CMK (cell line): Measurements from ENCODE around the gene TBX2.

Experiments used
- DNase-seq: peaks from one replicate; pipeline ENCODE4 v3.0.0-alpha.2; 2010; ENCODE audit warnings: low read depth

Gene TBX2

GRCh38 chr17:61402073-61402541 lies 2.5 kb downstream of the TBX2 start:
- DNase-seq, result no peak

- no peak for DNase-seq
Observed at GRCh38 chr17:61402978-61403800, 3.5 kb downstream of the TBX2 start.

- DNase-seq, result no peak
Observed at GRCh38 chr17:61403801-61404662, 4.4 kb downstream of the TBX2 start.

DNA sequence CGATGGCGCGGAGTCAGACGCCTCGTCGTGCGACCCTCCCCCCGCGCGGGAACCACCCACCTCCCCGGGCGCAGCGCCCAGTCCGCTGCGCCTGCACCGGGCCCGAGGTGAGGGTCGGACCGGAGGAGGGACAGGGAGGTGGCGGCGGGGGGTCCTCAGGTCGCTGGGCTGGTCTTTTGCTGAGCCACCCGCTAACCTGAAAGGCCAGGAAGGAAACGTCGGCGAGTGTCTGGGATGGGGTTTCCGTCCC lies 4.9 kb downstream of the TBX2 start:
- DNase-seq, result no peak

DNA sequence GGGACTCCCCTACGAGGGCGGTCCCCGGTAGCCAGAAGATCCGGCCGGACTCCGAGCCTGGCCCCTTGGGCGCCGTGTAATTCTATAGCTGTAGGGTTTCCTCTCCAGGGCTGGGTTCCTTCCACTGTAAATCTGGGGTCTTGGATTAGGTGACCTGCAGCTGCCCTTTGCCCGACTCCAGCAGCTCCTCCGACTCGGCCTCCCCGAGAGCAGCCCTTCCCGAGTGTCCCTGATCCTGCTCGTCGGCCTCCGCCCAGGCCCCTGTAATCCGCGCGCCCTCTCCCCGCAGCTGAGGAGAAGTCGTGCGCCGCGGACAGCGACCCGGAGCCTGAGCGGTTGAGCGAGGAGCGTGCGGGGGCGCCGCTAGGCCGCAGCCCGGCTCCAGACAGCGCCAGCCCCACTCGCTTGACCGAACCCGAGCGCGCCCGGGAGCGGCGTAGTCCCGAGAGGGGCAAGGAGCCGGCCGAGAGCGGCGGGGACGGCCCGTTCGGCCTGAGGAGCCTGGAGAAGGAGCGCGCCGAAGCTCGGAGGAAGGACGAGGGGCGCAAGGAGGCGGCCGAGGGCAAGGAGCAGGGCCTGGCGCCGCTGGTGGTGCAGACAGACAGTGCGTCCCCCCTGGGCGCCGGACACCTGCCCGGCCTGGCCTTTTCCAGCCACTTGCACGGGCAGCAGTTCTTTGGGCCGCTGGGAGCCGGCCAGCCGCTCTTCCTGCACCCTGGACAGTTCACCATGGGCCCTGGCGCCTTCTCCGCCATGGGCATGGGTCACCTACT lies 5.5 kb downstream of the TBX2 start:
- DNase-seq, result no peak

- DNase-seq, result no peak
Observed at GRCh38 chr17:61405686-61406536, 6.3 kb downstream of the TBX2 start.

DNA sequence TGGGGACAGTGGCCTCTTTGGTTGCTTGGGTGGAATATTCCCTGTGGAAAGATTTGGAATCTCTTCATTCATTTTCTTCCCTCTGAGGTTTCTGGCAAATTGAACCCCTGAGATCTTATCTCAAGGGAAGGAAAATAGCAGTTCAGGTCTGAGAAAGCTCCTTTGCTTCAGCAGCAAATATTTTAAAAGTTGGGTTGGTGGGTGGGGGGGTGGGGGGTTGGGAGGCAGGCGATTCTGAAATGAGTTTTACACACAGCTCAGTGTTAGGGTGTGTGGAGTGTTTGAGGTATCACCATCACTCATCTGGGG lies 6.8 kb downstream of the TBX2 start:
- no peak for DNase-seq

DNA sequence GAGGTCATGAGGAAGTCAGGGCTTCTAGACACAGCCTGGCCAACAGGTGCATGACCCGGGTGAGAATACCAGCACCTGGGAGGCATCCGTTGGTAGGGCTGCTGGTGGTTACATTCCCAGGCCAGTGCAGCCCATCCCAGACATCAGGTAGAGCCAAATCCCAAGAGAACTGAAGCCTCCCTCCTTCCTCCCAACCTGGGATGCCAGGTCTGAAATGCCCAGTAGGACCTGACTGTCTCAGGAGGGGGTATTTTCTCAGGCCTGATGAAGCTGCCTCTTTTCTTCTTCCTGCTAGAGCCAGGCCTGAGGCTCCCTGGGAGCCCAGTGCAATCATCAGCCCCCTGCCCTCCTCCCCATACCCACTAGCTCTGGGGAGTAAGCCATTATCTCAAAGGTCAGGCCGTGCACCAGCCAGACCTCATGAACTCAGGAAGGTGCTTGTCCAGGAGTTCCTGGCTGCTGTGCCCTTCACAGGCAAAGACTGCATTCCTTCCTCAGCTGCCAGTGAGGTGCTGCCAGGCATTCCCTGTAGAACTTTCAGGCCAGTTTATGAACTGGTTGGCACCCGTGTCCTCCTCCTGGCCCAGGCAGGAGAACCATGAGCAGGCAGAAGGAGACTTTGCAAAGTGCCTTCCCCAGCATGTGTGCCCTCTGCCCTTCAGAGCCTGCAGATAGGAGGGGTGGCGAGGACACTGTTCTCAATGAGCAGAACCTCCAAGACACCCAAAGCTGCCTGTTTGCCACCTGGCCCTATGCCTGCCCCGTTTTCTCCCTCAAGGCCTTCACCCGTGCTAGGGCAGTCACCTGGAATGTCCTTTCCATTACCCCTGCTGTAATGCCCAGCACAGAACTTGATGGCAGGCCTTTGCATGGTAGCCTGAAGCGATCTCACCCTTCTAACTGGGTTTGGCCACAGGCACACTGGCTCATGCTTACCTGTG lies 7.6 kb downstream of the TBX2 start:
- DNase-seq, result no peak

GRCh38 chr17:61408151-61409041 lies 8.8 kb downstream of the TBX2 start:
- no peak for DNase-seq

DNA sequence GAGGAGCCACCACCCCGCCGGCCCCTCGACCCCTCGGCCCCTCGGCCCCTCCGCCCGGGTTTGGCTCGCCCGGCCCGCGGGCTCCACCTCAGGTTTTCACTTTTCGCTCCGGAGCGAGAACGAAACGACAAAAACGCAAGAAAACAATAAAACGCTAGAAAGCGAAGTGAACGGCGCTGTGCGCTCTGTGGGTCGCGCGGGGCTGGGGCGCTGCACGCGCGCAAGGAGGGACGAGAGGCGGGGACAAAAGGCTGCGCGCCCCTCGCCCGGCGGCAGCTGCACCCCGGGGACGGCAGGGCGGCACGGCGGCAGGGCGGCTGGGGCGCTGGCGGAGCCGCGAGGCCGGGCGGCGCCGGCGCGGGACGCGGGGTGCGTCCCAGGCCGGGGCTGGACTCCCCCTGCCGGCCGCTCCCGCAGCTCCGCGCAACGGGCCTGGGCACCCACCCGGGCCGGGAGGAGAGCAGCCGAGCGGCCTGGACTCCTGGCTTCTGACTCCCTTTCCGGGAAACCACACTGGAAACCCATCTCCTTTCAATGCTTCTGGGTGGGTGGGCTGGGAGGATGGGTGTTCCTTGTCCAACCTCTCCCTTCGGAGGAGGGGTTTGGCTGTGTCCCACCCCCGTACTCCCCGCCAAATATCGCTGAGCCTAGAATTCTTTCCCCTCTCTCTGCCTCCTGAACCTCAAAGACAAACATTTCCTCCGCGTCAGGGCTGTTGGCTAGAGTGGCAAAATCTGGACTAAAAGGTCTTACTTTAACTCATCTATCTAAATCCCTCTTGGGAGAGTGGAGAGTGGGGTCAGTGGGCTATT lies 9.9 kb downstream of the TBX2 start:
- DNase-seq, result no peak

- no peak for DNase-seq
Observed at GRCh38 chr17:61410141-61411010, 10.7 kb downstream of the TBX2 start.

DNA sequence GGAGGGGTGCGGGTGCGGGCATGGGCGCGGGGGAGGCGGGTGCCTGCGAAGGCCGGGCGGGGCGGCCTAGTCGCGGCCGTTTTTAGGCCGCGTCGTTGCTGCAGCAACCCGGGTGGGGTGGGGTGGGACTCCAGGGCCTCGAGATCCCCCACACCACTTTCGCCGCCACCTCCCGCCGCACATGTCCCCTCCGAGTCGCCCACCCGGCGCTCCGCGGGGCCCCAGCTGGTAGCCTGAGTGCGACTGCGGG lies 11.3 kb downstream of the TBX2 start:
- no peak for DNase-seq

- no peak for DNase-seq
Observed at GRCh38 chr17:61411261-61412142, 11.9 kb downstream of the TBX2 start.

- DNase-seq, result no peak
Observed at GRCh38 chr17:61412143-61412859, 12.7 kb downstream of the TBX2 start.

- DNase-seq, result no peak
Observed at GRCh38 chr17:61412860-61413660, 13.4 kb downstream of the TBX2 start.
